HEK293 (cell line): ENCODE data around the gene MAGEC3.

ENCODE experiments used
- CTCF ChIP-seq: fragments of 450-650 bp; formaldehyde crosslinking; IDR thresholded peaks from 2 replicates; pipeline ENCODE4 v1.5.1; 2016; ENCODE audit warnings: missing biosample characterization, missing genetic modification characterization
- MYNN ChIP-seq: fragments of 450-650 bp; formaldehyde crosslinking; IDR thresholded peaks from 2 replicates; pipeline ENCODE4 v1.5.1; 2016; ENCODE audit warnings: missing biosample characterization, missing genetic modification characterization, borderline replicate concordance
- ZBTB26 ChIP-seq: fragments of 450-650 bp; formaldehyde crosslinking; optimal IDR thresholded peaks from 2 replicates; pipeline ENCODE3; 2016; ENCODE audit warnings: missing biosample characterization, mild to moderate bottlenecking, missing genetic modification characterization
- ZBTB7A ChIP-seq: fragments of 450-650 bp; formaldehyde crosslinking; IDR thresholded peaks from 2 replicates; pipeline ENCODE4 v1.5.1; 2016; ENCODE audit warnings: low read depth, missing biosample characterization, missing genetic modification characterization
- ZFP41 ChIP-seq: fragments of 450-650 bp; formaldehyde crosslinking; IDR thresholded peaks from 2 replicates; pipeline ENCODE4 v1.5.1; 2016; ENCODE audit warnings: missing biosample characterization, missing genetic modification characterization, borderline replicate concordance
- ZNF214 ChIP-seq: fragments of 450-650 bp; formaldehyde crosslinking; IDR thresholded peaks from 2 replicates; pipeline ENCODE4 v1.5.1; 2017; ENCODE audit warnings: missing biosample characterization, mild to moderate bottlenecking, missing genetic modification characterization, borderline replicate concordance
- ZNF23 ChIP-seq: fragments of 450-650 bp; formaldehyde crosslinking; IDR thresholded peaks from 2 replicates; pipeline ENCODE4 v1.5.1; 2016; ENCODE audit warnings: missing biosample characterization, missing genetic modification characterization, borderline replicate concordance
- ZNF341 ChIP-seq: fragments of 450-650 bp; formaldehyde crosslinking; IDR thresholded peaks from 2 replicates; pipeline ENCODE4; 2016; ENCODE audit warnings: low read depth, missing biosample characterization, missing genetic modification characterization
- ZNF404 ChIP-seq: fragments of 450-650 bp; formaldehyde crosslinking; IDR thresholded peaks from 2 replicates; pipeline ENCODE4 v1.5.1; 2017; ENCODE audit warnings: missing biosample characterization, missing genetic modification characterization
- ZNF549 ChIP-seq: fragments of 450-650 bp; IDR thresholded peaks from 2 replicates; pipeline ENCODE4 v1.5.1; 2018; ENCODE audit warnings: missing biosample characterization, missing genetic modification characterization, mild to moderate bottlenecking, inconsistent platforms, moderate library complexity
- ZNF558 ChIP-seq: fragments of 450-650 bp; formaldehyde crosslinking; IDR thresholded peaks from 2 replicates; pipeline ENCODE4 v1.5.1; 2016; ENCODE audit warnings: missing biosample characterization, missing genetic modification characterization
- TF ChIP-seq, protein P1 (sequence below): fragments of 450-650 bp; formaldehyde crosslinking; IDR thresholded peaks from 2 replicates; pipeline ENCODE4 v1.5.1; 2016; ENCODE audit warnings: missing biosample characterization, missing genetic modification characterization, borderline replicate concordance
- TF ChIP-seq, protein P2 (sequence below): fragments of 450-650 bp; formaldehyde crosslinking; IDR thresholded peaks from 2 replicates; pipeline ENCODE4 v1.5.1; 2016; ENCODE audit warnings: missing biosample characterization, missing genetic modification characterization

DNA sequence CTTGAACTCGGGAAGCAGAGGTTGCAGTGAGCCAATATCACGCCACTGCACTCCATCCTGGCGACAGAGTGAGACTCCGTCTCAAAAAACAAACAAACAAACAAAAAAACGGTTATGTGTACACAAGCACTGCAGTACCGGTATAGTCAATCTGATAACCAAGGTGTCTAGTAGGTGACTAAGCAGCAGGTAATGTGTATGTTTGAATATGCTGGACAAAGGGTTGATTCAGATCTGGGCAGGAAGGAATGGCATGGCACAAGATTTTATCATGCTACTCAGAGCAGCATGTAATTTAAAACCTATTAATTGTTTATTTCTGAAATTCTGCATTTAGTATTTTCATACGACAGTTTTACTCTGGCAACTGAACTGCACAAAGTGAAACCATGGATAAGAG, 107.3 kb downstream of the MAGEC3 start:
- TF ChIP-seq ZNF23 (no peak), CTCF (tag by site-specific recombination) (no peak), ZNF558 (tag by site-specific recombination) (no peak), ZFP41 (tag by site-specific recombination) (no peak), ZNF214 (tag by site-specific recombination) (no peak), ZNF341 (tag by site-specific recombination) (no peak), ZBTB7A (tag by site-specific recombination) (no peak), ZNF549 (tag by site-specific recombination) (no peak), ZNF404 (tag by site-specific recombination) (no peak), MYNN (tag by site-specific recombination) (no peak), ZBTB26 (tag by site-specific recombination) (no peak)
- TF ChIP-seq, protein P1, sequence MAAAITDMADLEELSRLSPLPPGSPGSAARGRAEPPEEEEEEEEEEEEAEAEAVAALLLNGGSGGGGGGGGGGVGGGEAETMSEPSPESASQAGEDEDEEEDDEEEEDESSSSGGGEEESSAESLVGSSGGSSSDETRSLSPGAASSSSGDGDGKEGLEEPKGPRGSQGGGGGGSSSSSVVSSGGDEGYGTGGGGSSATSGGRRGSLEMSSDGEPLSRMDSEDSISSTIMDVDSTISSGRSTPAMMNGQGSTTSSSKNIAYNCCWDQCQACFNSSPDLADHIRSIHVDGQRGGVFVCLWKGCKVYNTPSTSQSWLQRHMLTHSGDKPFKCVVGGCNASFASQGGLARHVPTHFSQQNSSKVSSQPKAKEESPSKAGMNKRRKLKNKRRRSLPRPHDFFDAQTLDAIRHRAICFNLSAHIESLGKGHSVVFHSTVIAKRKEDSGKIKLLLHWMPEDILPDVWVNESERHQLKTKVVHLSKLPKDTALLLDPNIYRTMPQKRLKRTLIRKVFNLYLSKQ (tag by site-specific recombination): no peak
- TF ChIP-seq, protein P2, sequence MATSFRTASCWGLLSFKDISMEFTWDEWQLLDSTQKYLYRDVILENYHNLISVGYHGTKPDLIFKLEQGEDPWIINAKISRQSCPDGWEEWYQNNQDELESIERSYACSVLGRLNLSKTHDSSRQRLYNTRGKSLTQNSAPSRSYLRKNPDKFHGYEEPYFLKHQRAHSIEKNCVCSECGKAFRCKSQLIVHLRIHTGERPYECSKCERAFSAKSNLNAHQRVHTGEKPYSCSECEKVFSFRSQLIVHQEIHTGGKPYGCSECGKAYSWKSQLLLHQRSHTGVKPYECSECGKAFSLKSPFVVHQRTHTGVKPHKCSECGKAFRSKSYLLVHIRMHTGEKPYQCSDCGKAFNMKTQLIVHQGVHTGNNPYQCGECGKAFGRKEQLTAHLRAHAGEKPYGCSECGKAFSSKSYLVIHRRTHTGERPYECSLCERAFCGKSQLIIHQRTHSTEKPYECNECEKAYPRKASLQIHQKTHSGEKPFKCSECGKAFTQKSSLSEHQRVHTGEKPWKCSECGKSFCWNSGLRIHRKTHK (tag by site-specific recombination): no peak
